A549 (cell line): ENCODE results near the gene HSD17B1. TPM values are rescaled to one million over a fixed set of nuclear protein-coding genes. Genes with fewer than 3 reads are reported as not detected.

ENCODE experiments used
- ATAC-seq, 2 experiments: fragments of 200-7000 bp in 1 of 2; fragments of >200 bp in 1 of 2; cut with Nextera tagmentation in 1 of 2; cut with Tn5 transposase in 1 of 2; 3 replicates each; pipeline versions ENCODE4 v1.8.0 to v1.9.1; 2018 to 2020; ENCODE audit warnings: mild to moderate bottlenecking in 1 of 2, moderate library complexity in 1 of 2
- CTCF ChIA-PET: fragments of 300-600 bp; sonication (Branson Sonifier 250); formaldehyde crosslinking; extraction: SDS; loops from one replicate; lab custom pipeline; 2021; ENCODE audit warnings: antibody characterized with exemption, inconsistent platforms; lab: Yijun Ruan, JAX
- POLR2A ChIA-PET: fragments of 350-600 bp; formaldehyde crosslinking; extraction: SDS; loops from one replicate; lab custom pipeline; 2021; ENCODE audit warnings: antibody characterized with exemption, inconsistent platforms; lab: Yijun Ruan, JAX
- DNase-seq, 2 experiments: peaks; one replicate each; pipeline versions ENCODE4 v3.0.0 to v3.0.0-alpha.2; 2011 to 2016; ENCODE audit warnings: low read depth in 1 of 2, low spot score in 1 of 2
- FAIRE-seq: peaks from 2 replicates; lab custom pipeline; 2011; peaks lifted over from hg19 to GRCh38; lab: Jason Lieb, UNC
- H3K27ac ChIP-seq, 2 experiments: fragments of >200 bp; sonication (Bioruptor Twin); formaldehyde crosslinking; 3 replicates each; pipeline ENCODE4 v1.5.1; 2016 to 2017
- H3K4me1 ChIP-seq: fragments of >200 bp; sonication (Bioruptor Twin); formaldehyde crosslinking; 3 replicates; pipeline ENCODE4 v1.6.1; 2016
- H3K4me2 ChIP-seq: fragments of >200 bp; sonication (Bioruptor Twin); formaldehyde crosslinking; 3 replicates; pipeline ENCODE4 v1.6.1; 2016
- H3K4me3 ChIP-seq: fragments of >200 bp; sonication (Bioruptor Twin); formaldehyde crosslinking; 3 replicates; pipeline ENCODE4 v1.5.1; 2016
- H3K9me3 ChIP-seq: fragments of >200 bp; sonication (Bioruptor Twin); formaldehyde crosslinking; 3 replicates; pipeline ENCODE4 v1.6.1; 2016
- ATOH8 ChIP-seq: fragments of 250-450 bp; sonication (Bioruptor Pico); IDR thresholded peaks from 2 replicates; pipeline ENCODE4 v1.5.0; 2020; ENCODE audit warnings: low read depth, mild to moderate bottlenecking, moderate library complexity
- BCL3 ChIP-seq: fragments of >200 bp; sonication (Bioruptor Twin); formaldehyde crosslinking; IDR thresholded peaks from 3 replicates; pipeline ENCODE4 v1.6.1; 2016
- BHLHE40 ChIP-seq: IDR thresholded peaks from 2 replicates; pipeline ENCODE4 v1.6.1; 2012; ENCODE audit warnings: low read depth, low read length, inconsistent platforms
- CEBPB ChIP-seq, 2 experiments: fragments of >200 bp in 1 of 2; sonication (Bioruptor Twin) in 1 of 2; formaldehyde crosslinking in 1 of 2; IDR thresholded peaks; 2 replicates each; pipeline ENCODE4 v1.6.1; 2012 to 2016
- EHMT2 ChIP-seq: fragments of 200-600 bp; sonication (generic); IDR thresholded peaks from 2 replicates; pipeline ENCODE4 v1.6.1; 2016; ENCODE audit warnings: antibody characterized with exemption, low read depth, mild to moderate bottlenecking, moderate library complexity
- FOSL2 ChIP-seq, 2 experiments: fragments of 450-650 bp in 1 of 2; fragments of >200 bp in 1 of 2; sonication (Bioruptor Twin) in 1 of 2; formaldehyde crosslinking; IDR thresholded peaks; 2 replicates each; pipeline versions ENCODE4 v1.5.0 to v1.6.1; 2016 to 2020; ENCODE audit warnings: mild to moderate bottlenecking in 1 of 2, moderate library complexity in 1 of 2
- HEYL ChIP-seq: fragments of 250-450 bp; sonication (Bioruptor Pico); IDR thresholded peaks from 2 replicates; pipeline ENCODE4 v1.8.0; 2021; ENCODE audit warnings: mild to moderate bottlenecking, moderate library complexity
- HOXA7 ChIP-seq: fragments of 250-450 bp; sonication (Bioruptor Pico); IDR thresholded peaks from 2 replicates; pipeline ENCODE4 v1.5.0; 2020; ENCODE audit warnings: mild to moderate bottlenecking, moderate library complexity
- JUN ChIP-seq, 2 experiments: fragments of >200 bp; sonication (Bioruptor Twin); formaldehyde crosslinking; IDR thresholded peaks; 2 replicates in 1 of 2; 3 replicates in 1 of 2; pipeline ENCODE4 v1.6.1; 2016 to 2017
- JUNB ChIP-seq: fragments of >200 bp; sonication (Bioruptor Twin); formaldehyde crosslinking; IDR thresholded peaks from 2 replicates; pipeline ENCODE4 v1.6.1; 2016
- MAFK ChIP-seq: fragments of 450-650 bp; IDR thresholded peaks from 2 replicates; pipeline ENCODE4 v1.6.1; 2014; ENCODE audit not compliant: partially characterized antibody
- NFE2L2 ChIP-seq: fragments of 150-350 bp; conservative IDR thresholded peaks from 2 replicates; pipeline ENCODE4 v1.6.1; 2014; ENCODE audit warnings: low read length
- PBX3 ChIP-seq: IDR thresholded peaks from 2 replicates; pipeline ENCODE4 v1.6.1; 2012
- POLR2AphosphoS2 ChIP-seq: conservative IDR thresholded peaks from 2 replicates; pipeline ENCODE4 v1.6.1; 2012; ENCODE audit warnings: low read length, improper control_type of control experiment, inconsistent platforms
- RAD21 ChIP-seq, 2 experiments: fragments of >200 bp in 1 of 2; sonication (Bioruptor Twin) in 1 of 2; formaldehyde crosslinking in 1 of 2; IDR thresholded peaks in 1 of 2; conservative IDR thresholded peaks in 1 of 2; 2 replicates in 1 of 2; 3 replicates in 1 of 2; pipeline ENCODE4 v1.6.1; 2012 to 2018; ENCODE audit warnings: inconsistent platforms in 1 of 2
- SREBF2 ChIP-seq: fragments of 450-650 bp; IDR thresholded peaks from 2 replicates; pipeline ENCODE4 v1.6.1; 2014; ENCODE audit warnings: mild to moderate bottlenecking, moderate library complexity
- WGBS: methylation state at CpG from one replicate; pipeline ENCODE4 v1.1.6; 2017; ENCODE audit errors: missing lambda C conversion rate; 5-methylcytosine and 5-hydroxymethylcytosine counted together
- polyA plus RNA-seq, 4 experiments: library from polyadenylated mRNA; depleted of rRNA in 3 of 4; stranded (reverse); fragments of >200 nt; fragmentation: RNase III in 1 of 4; extraction: RNeasy Plus Mini Kit Qiagen cat#74134 plus additional on column Dnase treatment in 1 of 4; gene quantifications; 2 replicates in 3 of 4; 3 replicates in 1 of 4; pipeline ENCODE4 v1.2.3, GENCODE V29; 2011 to 2017

HSD17B1 gene
- polyA plus RNA-seq, 2 of the 4 experiments (the other 2 are of a cell fraction) = 0.49 to 1.5 TPM

GRCh38 chr17:42521036-42521435, 31.7 kb upstream of the HSD17B1 start:
- CTCF ChIA-PET = interaction anchor here (0.6 to 17.8 kb wide), 18 partner anchors 6 to 497 kb away, joined by 3 to 364 read pairs (median 10); partner anchors contain the start of genes CAVIN1, NAGLU and STAT3
- H3K4me1 ChIP-seq = peaks cover 63% of the 10 kb centered on the region
- ATAC-seq (no peak), FAIRE-seq (no peak), DNase-seq (no peak)
- 79% methylated on average over 8 of the region's 8 CpGs for WGBS
- no peak overlapping the region for H3K4me3 ChIP-seq
- peak overlapping the region; percentile 83 for H3K4me2 ChIP-seq
- POLR2A ChIA-PET = interaction anchor here (0.9 to 4.5 kb wide), 4 partner anchors 9 to 98 kb away, joined by 3 to 66 read pairs (median 8); partner anchors contain the start of genes CAVIN1, RETREG3 and TUBG1
- TF ChIP-seq NFE2L2 = no peak
- TF ChIP-seq POLR2AphosphoS2 = no peak
- no peak for TF ChIP-seq JUN (IDR thresholded peaks at IDR 0.05)
- TF ChIP-seq JUNB = no peak
- no peak for TF ChIP-seq HEYL (CRISPR knock-in tag)
- TF ChIP-seq BCL3 = no peak
- peak overlapping the region; percentile 95 to 98 for H3K27ac ChIP-seq
- no peaks in the 10 kb centered on the region for H3K9me3 ChIP-seq

GRCh38 chr17:42521666-42522262, 31.0 kb upstream of the HSD17B1 start:
- no peaks in the 10 kb centered on the region for H3K9me3 ChIP-seq
- TF ChIP-seq BHLHE40 (no peak), ATOH8 (CRISPR knock-in tag) (no peak), POLR2AphosphoS2 (no peak), MAFK (no peak), SREBF2 (no peak), BCL3 (no peak)
- no peak overlapping the region for H3K4me3 ChIP-seq
- no peak for ATAC-seq
- peak overlapping the region; percentile 83 for H3K4me2 ChIP-seq
- FAIRE-seq = no peak
- H3K4me1 ChIP-seq = peaks cover 68% of the 10 kb centered on the region
- CTCF ChIA-PET = interaction anchor here (0.9 to 17.8 kb wide), 13 partner anchors 6 to 199 kb away, joined by 3 to 231 read pairs (median 11); partner anchors contain the start of genes CAVIN1 and NAGLU
- peak overlapping the region; percentile 95 to 98 for H3K27ac ChIP-seq
- 96% methylated on average over 11 of the region's 11 CpGs for WGBS
- POLR2A ChIA-PET = interaction anchor here (2.5 to 4.5 kb wide), 2 partner anchors 93 to 99 kb away, joined by 7 to 66 read pairs; partner anchors contain the start of gene CAVIN1
- no peak for DNase-seq

- peaks cover 69% of the 10 kb centered on the region for H3K4me1 ChIP-seq
Measured at GRCh38 chr17:42522263-42522790, 30.4 kb upstream of the HSD17B1 start.

More at GRCh38 chr17:42522263-42522790, 30.4 kb upstream of the HSD17B1 start:
- H3K27ac ChIP-seq = peak overlapping the region; percentile 95 to 98
- ATAC-seq (no peak), FAIRE-seq (no peak), DNase-seq (no peak)
- H3K4me2 ChIP-seq = no peak overlapping the region; the same call in 2 of the 3 replicates
- no peaks in the 10 kb centered on the region for H3K9me3 ChIP-seq
- ChIA-PET POLR2A (no interaction called here), CTCF (interaction anchor here (0.8 to 17.8 kb wide), 9 partner anchors 6 to 200 kb away, joined by 3 to 231 read pairs (median 4); partner anchors contain the start of genes CAVIN1 and NAGLU)
- 80% methylated on average over 9 of the region's 9 CpGs for WGBS
- no peak overlapping the region for H3K4me3 ChIP-seq
- TF ChIP-seq POLR2AphosphoS2 (no peak), FOSL2 (IDR thresholded peaks at IDR 0.05) (no peak), FOSL2 (CRISPR knock-in tag; IDR thresholded peaks at IDR 0.05) (no peak), RAD21 (conservative IDR thresholded peaks at IDR 0.05 in 1 of 2, IDR thresholded peaks at IDR 0.05 in 1 of 2) (no peak), PBX3 (no peak), HOXA7 (CRISPR knock-in tag) (no peak), CEBPB (IDR thresholded peaks at IDR 0.05) (no peak), EHMT2 (no peak)
- TF ChIP-seq, all 56 proteins: peak for 0
